MM.1S (cell line): ENCODE results near the gene PLPPR3.

Experiments
- DNase-seq: peaks from one replicate; pipeline ENCODE4 v3.0.0-alpha.2; 2015
- H2AFZ ChIP-seq: fragments of 300-600 bp; sonication (generic); 2 replicates; pipeline ENCODE4 v1.6.0; 2016; ENCODE audit warnings: antibody characterized with exemption, low read length
- H3F3A ChIP-seq: fragments of 300-600 bp; sonication (generic); 2 replicates; pipeline ENCODE4 v1.6.1; 2016; ENCODE audit warnings: mild to moderate bottlenecking, antibody characterized with exemption, low read length, moderate library complexity, mixed read lengths; ENCODE audit not compliant: insufficient read depth
- H3K27ac ChIP-seq: fragments of 300-600 bp; sonication (generic); 2 replicates; pipeline ENCODE4 v1.5.1; 2016; ENCODE audit warnings: mild to moderate bottlenecking, low read length
- H3K27me3 ChIP-seq: fragments of 300-600 bp; sonication (generic); replicated peaks from 2 replicates; pipeline ENCODE4 v1.6.0; 2016; ENCODE audit warnings: low read length; ENCODE audit not compliant: insufficient read depth
- H3K36me3 ChIP-seq: fragments of 300-600 bp; sonication (generic); replicated peaks from 2 replicates; pipeline ENCODE4 v1.6.1; 2016; ENCODE audit warnings: mild to moderate bottlenecking, low read length, mixed read lengths; ENCODE audit not compliant: insufficient read depth
- H3K4me1 ChIP-seq: fragments of 300-600 bp; sonication (generic); 2 replicates; pipeline ENCODE4 v1.6.1; 2016; ENCODE audit warnings: low read length, mixed read lengths
- H3K4me2 ChIP-seq: fragments of 300-600 bp; sonication (generic); 2 replicates; pipeline ENCODE4 v1.6.0; 2016; ENCODE audit warnings: low read depth, low read length
- H3K4me3 ChIP-seq: fragments of 300-600 bp; sonication (generic); 2 replicates; pipeline ENCODE4 v1.5.1; 2016; ENCODE audit warnings: low read length, mixed read lengths
- H3K79me2 ChIP-seq: fragments of 300-600 bp; sonication (generic); 2 replicates; pipeline ENCODE4 v1.6.1; 2016; ENCODE audit warnings: mixed run types, low read length, mixed read lengths
- H3K9ac ChIP-seq: fragments of 300-600 bp; sonication (generic); 2 replicates; pipeline ENCODE4 v1.6.1; 2016; ENCODE audit warnings: low read length, mixed read lengths
- H3K9me2 ChIP-seq: fragments of 300-600 bp; sonication (generic); replicated peaks from 2 replicates; pipeline ENCODE4 v1.6.1; 2016; ENCODE audit warnings: mild to moderate bottlenecking, low read length, mixed read lengths; ENCODE audit not compliant: insufficient read depth
- H3K9me3 ChIP-seq: fragments of 300-600 bp; sonication (generic); replicated peaks from 2 replicates; pipeline ENCODE4 v1.6.1; 2016; ENCODE audit warnings: mild to moderate bottlenecking, low read length, mixed read lengths; ENCODE audit not compliant: insufficient read depth
- H4K20me1 ChIP-seq: fragments of 300-600 bp; sonication (generic); 2 replicates; pipeline ENCODE4 v1.6.1; 2016; ENCODE audit warnings: mild to moderate bottlenecking, low read length, moderate library complexity, mixed read lengths; ENCODE audit not compliant: insufficient read depth
- EZH2 ChIP-seq: fragments of 300-600 bp; sonication (generic); optimal IDR thresholded peaks from 2 replicates; pipeline ENCODE3; 2017; ENCODE audit warnings: low read depth, mild to moderate bottlenecking, antibody characterized with exemption, low read length, mixed read lengths
- EZH2phosphoT487 ChIP-seq: fragments of 300-600 bp; sonication (generic); IDR thresholded peaks from 2 replicates; pipeline ENCODE4 v1.6.1; 2018; ENCODE audit warnings: antibody characterized with exemption, low read length
- TF ChIP-seq, protein P1 (sequence below): fragments of 300-600 bp; sonication (generic); IDR thresholded peaks from 2 replicates; pipeline ENCODE4 v1.5.1; 2016; ENCODE audit warnings: antibody characterized with exemption, low read length, mixed read lengths

The PLPPR3 gene

DNA sequence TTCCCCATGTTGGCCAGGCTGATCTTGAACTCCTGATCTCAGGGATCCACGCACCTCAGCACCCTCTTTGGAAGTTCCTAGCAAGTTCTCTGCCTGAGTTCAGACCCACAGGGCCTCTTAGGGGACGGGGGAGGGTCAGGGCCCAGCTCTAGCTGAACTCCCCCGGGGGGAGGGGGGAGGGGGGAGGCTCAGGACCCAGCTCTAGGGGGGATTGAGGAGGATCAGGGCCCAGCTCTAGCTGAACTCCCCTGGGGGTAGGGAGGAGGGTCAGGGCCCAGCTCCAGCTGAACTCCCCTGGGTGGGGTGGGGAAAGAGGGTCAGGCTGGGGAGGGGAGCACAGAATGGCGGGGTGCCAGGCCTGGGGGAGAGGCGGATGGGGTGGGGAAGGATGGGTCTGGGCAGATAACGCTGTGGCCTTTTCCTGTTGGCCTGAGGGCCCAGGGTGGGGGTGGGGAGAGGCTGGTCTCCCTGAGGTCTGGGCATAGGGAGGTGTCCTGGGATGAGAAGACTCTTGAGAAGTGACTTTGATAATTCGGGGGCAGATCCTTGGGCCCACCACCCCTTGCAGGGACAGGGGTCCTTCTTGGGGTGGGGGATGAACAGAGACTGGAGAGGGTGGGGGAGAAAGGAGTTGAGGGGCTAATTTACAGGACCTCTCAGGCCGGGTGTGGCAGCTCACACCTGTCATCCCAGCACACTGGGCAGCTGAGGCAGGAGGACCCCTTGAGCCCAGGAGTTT, 30.0 kb downstream of the PLPPR3 start:
- Histone ChIP-seq H3K4me1 (no peaks in the 10 kb centered on the region), H4K20me1 (no peaks in the 10 kb centered on the region), H3F3A (no peaks in the 10 kb centered on the region), H2AFZ (no peak overlapping the region), H3K27me3 (peaks cover 21% of the 10 kb centered on the region), H3K9me3 (no peaks in the 10 kb centered on the region), H3K36me3 (no peaks in the 10 kb centered on the region), H3K9me2 (no peaks in the 10 kb centered on the region), H3K9ac (no peak overlapping the region), H3K4me3 (no peak overlapping the region), H3K79me2 (0 out of 2 replicates have a peak, but pooled peaks cover 3% of the 10 kb centered on the region), H3K4me2 (no peak overlapping the region), H3K27ac (no peak overlapping the region)
- TF ChIP-seq, protein P1, sequence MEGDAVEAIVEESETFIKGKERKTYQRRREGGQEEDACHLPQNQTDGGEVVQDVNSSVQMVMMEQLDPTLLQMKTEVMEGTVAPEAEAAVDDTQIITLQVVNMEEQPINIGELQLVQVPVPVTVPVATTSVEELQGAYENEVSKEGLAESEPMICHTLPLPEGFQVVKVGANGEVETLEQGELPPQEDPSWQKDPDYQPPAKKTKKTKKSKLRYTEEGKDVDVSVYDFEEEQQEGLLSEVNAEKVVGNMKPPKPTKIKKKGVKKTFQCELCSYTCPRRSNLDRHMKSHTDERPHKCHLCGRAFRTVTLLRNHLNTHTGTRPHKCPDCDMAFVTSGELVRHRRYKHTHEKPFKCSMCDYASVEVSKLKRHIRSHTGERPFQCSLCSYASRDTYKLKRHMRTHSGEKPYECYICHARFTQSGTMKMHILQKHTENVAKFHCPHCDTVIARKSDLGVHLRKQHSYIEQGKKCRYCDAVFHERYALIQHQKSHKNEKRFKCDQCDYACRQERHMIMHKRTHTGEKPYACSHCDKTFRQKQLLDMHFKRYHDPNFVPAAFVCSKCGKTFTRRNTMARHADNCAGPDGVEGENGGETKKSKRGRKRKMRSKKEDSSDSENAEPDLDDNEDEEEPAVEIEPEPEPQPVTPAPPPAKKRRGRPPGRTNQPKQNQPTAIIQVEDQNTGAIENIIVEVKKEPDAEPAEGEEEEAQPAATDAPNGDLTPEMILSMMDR: no peak
- TF ChIP-seq EZH2 (no peak), EZH2phosphoT487 (no peak)
- no peak for DNase-seq

DNA sequence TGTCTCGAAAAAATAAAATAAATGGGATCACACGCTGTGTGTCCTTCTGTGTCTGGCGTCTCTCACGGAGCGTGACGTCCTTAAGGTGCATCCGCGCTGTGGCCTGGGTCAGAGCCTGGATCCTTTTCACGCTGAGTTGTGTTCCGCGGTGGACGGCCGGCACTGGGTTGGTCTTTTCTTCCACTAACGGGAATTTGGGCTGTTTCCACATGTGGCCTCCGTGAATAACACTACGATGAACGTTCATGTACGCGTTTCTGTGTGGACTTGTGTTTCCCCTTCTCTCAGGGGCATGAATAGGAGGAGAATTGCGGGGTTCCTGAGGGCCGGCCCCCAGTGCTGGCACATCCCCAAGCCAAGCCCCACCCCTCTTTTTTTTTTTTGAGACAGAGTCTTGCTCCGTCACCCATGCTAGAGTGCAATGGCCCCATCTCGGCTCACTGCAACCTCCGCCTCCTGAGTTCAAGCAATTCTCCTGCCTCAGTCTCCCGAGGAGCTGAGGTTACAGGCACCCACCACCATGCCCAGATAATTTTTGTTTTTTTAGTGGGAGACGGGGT, 30.7 kb downstream of the PLPPR3 start:
- Histone ChIP-seq H3K9ac (no peak overlapping the region), H3K4me3 (no peak overlapping the region), H3K27ac (no peak overlapping the region)

DNA sequence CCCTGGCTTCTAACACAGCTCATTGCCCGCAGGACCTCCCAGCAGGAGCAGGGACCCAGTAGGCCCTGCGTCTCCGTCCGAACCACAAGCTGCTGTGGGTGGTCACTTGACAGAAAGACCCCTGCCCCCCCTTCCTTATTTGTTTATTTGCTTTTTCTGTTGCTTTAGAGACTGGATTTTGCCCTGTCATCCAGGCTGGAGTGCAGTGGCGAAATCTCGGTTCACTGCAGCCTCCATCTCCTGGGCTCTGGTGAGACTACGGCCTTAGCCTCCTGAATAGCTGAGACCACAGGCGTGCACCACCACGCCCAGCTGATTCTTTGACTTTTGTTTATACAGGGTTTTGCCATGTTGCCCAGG, 32.1 kb downstream of the PLPPR3 start:
- no peak overlapping the region for H3K4me3 ChIP-seq
- no peak overlapping the region for H2AFZ ChIP-seq
- DNase-seq: no peak
- TF ChIP-seq EZH2: no peak
- TF ChIP-seq, protein P1: no peak
- no peak for TF ChIP-seq EZH2phosphoT487
- no peak overlapping the region for H3K27ac ChIP-seq
- no peaks in the 10 kb centered on the region for H3F3A ChIP-seq
- no peaks in the 10 kb centered on the region for H3K9me2 ChIP-seq
- no peak overlapping the region for H3K4me2 ChIP-seq
- H3K9me3 ChIP-seq: no peaks in the 10 kb centered on the region
- no peak overlapping the region for H3K9ac ChIP-seq
- peaks cover 24% of the 10 kb centered on the region for H3K27me3 ChIP-seq
- H3K4me1 ChIP-seq: no peaks in the 10 kb centered on the region
- H4K20me1 ChIP-seq: no peaks in the 10 kb centered on the region
- H3K36me3 ChIP-seq: no peaks in the 10 kb centered on the region
- H3K79me2 ChIP-seq: no peaks in the 10 kb centered on the region

More for the DNA sequence above, 30.7 kb downstream of the PLPPR3 start:
- TF ChIP-seq EZH2 (no peak), EZH2phosphoT487 (no peak)
- TF ChIP-seq, protein P1: no peak
- Histone ChIP-seq H2AFZ (no peak overlapping the region), H3K4me2 (no peak overlapping the region), H3K9me2 (no peaks in the 10 kb centered on the region), H3K4me1 (no peaks in the 10 kb centered on the region), H3F3A (no peaks in the 10 kb centered on the region), H3K27me3 (peaks cover 21% of the 10 kb centered on the region), H4K20me1 (no peaks in the 10 kb centered on the region), H3K79me2 (0 out of 2 replicates have a peak, but pooled peaks cover under 1% of the 10 kb centered on the region), H3K36me3 (no peaks in the 10 kb centered on the region), H3K9me3 (no peaks in the 10 kb centered on the region)
- DNase-seq: no peak
